HAP-1 (cell line): Measurements from ENCODE around the gene RARRES2.

ENCODE experiments used
- DNase-seq, 2 experiments: peaks; one replicate each; pipeline ENCODE4 v3.0.0-alpha.2; 2016 to 2020; ENCODE audit warnings: low spot score in 2 of 2
- H3K27me3 ChIP-seq: fragments of 250-450 bp; sonication (Bioruptor Pico); 2 replicates; pipeline ENCODE4 v1.5.1; 2020; ENCODE audit warnings: low read depth, mild to moderate bottlenecking, moderate library complexity
- H3K36me3 ChIP-seq: fragments of 250-450 bp; sonication (Bioruptor Pico); replicated peaks from 2 replicates; pipeline ENCODE4 v1.5.1; 2020; ENCODE audit warnings: mild to moderate bottlenecking
- H3K4me1 ChIP-seq: fragments of 250-450 bp; sonication (Bioruptor Pico); 2 replicates; pipeline ENCODE4 v1.5.1; 2020; ENCODE audit warnings: mild to moderate bottlenecking
- H3K4me3 ChIP-seq: fragments of 250-450 bp; sonication (Bioruptor Pico); 2 replicates; pipeline ENCODE4 v1.5.1; 2020; ENCODE audit warnings: mild to moderate bottlenecking, moderate library complexity
- H3K9me3 ChIP-seq: fragments of 250-450 bp; sonication (Bioruptor Pico); 2 replicates; pipeline ENCODE4 v1.5.1; 2020; ENCODE audit warnings: mild to moderate bottlenecking, moderate library complexity
- in situ Hi-C: fragments of 300-500 bp; cut with MboI; formaldehyde crosslinking; loops from 3 replicates; pipeline ENCODE4 v1.14.3; 2020; ENCODE audit warnings: low sequenced_read_pairs, inconsistent platforms, mixed read lengths

RARRES2 gene

GRCh38 chr7:150380463-150380862 lies 39.0 kb upstream of the RARRES2 start:
- in situ Hi-C loops, result no loop called here
- Histone ChIP-seq H3K4me1 (peaks cover 30% of the 10 kb centered on the region), H3K4me3 (peak overlapping the region; percentile 61), H3K36me3 (no peaks in the 10 kb centered on the region), H3K9me3 (no peaks in the 10 kb centered on the region), H3K27me3 (no peaks in the 10 kb centered on the region)
- no peak for DNase-seq

DNA sequence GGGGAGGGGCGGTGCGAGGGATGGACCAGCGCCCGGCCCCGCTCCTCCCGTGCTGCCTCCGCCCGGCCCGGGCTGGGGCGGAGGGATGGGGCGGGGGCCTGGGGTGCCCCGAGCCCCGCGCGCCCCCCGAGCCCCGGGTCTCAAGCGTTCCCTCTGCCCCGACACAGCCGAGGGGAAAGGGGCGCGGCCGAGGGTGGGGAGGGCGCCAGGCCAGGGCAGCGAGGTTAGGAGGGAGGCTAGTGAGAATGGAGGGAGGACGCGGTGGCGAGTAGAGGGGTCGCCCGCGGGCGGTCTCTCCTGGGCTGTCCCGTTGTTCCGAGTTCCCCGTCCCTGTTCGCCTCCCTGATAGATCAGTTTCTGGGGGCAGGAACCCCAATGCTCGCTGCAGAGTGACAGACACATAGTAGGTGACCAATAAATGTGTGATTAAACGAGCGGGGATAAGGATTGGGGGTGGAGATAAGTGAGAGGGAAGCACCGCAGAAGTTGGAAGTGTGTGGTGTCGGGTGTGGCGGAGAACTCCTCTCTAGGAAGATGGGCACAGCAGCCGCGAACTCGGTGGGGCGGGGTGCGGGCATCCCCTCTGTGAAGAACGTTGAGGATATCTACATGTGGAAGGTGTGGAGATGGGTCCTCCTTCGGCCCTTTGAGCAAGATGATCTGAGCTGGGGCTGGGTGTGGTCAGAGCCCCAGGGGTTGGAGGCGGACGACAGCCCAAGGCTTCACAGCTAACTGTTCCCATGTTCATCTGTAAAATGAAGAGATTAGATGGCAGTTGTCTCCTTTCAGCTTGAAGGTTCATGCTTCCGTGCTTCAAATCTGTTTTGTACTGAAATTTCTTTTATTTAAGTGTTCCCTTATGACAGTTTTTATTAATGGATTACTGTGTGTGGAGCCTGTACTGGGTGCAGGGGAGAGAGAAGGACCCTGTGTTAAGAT lies 38.3 kb upstream of the RARRES2 start:
- in situ Hi-C loops, result no loop called here
- Histone ChIP-seq H3K9me3 (no peaks in the 10 kb centered on the region), H3K36me3 (no peaks in the 10 kb centered on the region), H3K4me3 (peak overlapping the region; percentile 61), H3K27me3 (no peaks in the 10 kb centered on the region), H3K4me1 (peaks cover 30% of the 10 kb centered on the region)
- DNase-seq, result peak; percentile 35 to 45

DNA sequence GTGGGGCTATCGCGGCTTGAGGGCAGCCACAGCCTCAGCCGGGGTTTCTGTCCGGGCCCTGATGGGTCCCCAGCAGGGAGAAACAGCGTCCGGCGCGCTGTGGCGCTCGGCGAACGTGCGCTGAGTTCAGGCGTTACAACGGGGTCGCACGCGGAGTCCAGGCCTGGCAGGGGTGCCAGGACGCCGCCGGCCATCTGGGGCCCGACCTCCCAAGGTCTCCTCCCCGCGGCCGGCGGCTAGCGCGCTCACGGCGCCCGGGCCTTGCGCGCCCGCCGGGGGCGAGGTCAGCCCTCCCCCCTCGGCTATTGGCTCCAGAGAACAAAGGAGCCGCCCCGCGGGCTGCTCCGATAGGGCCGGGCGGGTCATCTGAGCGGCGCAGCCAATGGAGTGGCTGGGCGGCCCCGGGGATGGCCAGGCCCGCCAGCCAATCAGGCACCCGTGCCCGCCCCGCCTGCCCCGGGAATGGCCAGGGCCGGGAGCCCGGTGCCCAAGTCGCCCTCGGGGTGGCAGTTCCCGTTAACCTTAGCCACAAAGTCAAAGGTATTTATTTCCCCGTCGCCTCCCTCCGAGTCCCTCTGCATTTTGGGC lies 37.5 kb upstream of the RARRES2 start, which contains the start of gene ZNF775:
Gene ZNF775, plus strand, starts transcription at position 478 of the 588 bp plus-strand sequence. CDS start 9,141 bp downstream, outside the sequence.
- DNase-seq, result peak; percentile 94 to 95
- no peaks in the 10 kb centered on the region for H3K9me3 ChIP-seq

GRCh38 chr7:150378115-150378852 lies 36.9 kb upstream of the RARRES2 start:
- H3K27me3 ChIP-seq, result no peaks in the 10 kb centered on the region
- H3K4me3 ChIP-seq, result peak overlapping the region; percentile 61
- H3K4me1 ChIP-seq, result peaks cover 20% of the 10 kb centered on the region
- H3K36me3 ChIP-seq, result peaks cover 13% of the 10 kb centered on the region
- DNase-seq, result peak; percentile 72 to 84
- no peaks in the 10 kb centered on the region for H3K9me3 ChIP-seq
- in situ Hi-C loops, result no loop called here

More for the DNA sequence above, 37.5 kb upstream of the RARRES2 start, which contains the start of gene ZNF775:
- H3K4me1 ChIP-seq, result peaks cover 24% of the 10 kb centered on the region
- H3K4me3 ChIP-seq, result peak within 1 kb of the TSS; percentile 61
- in situ Hi-C loops, result no loop called here
- peaks cover 6% of the 10 kb centered on the region for H3K36me3 ChIP-seq
- H3K27me3 ChIP-seq, result no peaks in the 10 kb centered on the region

DNA sequence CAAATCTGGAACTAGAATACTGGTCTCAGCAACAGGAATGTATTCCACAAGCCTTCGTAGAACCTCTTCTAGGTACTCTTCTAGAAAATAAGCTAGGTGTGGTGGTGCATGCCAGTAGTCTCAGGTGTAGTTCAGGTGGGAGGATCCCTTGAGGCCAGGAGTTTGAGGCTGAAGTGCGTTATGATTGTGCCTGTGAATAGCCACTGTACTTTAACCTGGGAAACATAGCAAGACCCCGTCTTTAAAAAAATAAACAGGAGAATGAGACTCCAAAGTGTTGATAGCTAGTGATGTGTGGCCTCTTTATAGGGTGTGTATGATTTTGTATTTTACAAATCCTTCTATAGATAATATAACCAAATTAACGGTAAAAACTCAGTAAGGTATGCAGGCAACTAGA lies 36.2 kb upstream of the RARRES2 start:
- H3K36me3 ChIP-seq, result peaks cover 19% of the 10 kb centered on the region
- H3K4me1 ChIP-seq, result peaks cover 15% of the 10 kb centered on the region
- H3K4me3 ChIP-seq, result no peak overlapping the region; the same call in 1 of the 2 replicates
- no peaks in the 10 kb centered on the region for H3K27me3 ChIP-seq
- no peaks in the 10 kb centered on the region for H3K9me3 ChIP-seq
- in situ Hi-C loops, result no loop called here
- DNase-seq, result no peak

DNA sequence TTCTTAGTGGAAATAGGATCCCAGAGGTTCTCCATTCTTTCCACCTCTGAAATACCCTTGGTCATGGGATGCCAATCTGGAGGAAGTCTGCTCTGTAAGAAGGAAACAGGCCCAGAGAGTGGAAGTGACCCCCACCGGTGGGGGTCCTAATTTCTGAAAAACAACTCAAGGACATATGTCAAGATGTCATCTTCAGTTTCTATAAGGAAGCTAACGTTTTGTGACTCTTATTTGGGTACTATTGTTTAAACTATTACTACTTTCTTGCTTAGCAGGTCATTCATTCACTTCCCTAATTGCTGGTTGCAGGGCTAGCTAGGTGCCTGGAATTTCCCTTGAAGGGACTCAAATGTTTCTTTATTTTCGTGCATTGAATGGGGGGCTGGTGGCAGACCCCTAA lies 35.8 kb upstream of the RARRES2 start:
- no peaks in the 10 kb centered on the region for H3K27me3 ChIP-seq
- in situ Hi-C loops, result no loop called here
- H3K4me1 ChIP-seq, result peaks cover 15% of the 10 kb centered on the region
- no peak for DNase-seq
- H3K4me3 ChIP-seq, result no peak overlapping the region
- peaks cover 24% of the 10 kb centered on the region for H3K36me3 ChIP-seq
- no peaks in the 10 kb centered on the region for H3K9me3 ChIP-seq

GRCh38 chr7:150376560-150376959 lies 35.1 kb upstream of the RARRES2 start:
- no peak for DNase-seq
- no peaks in the 10 kb centered on the region for H3K9me3 ChIP-seq
- no peaks in the 10 kb centered on the region for H3K27me3 ChIP-seq
- in situ Hi-C loops, result no loop called here
- H3K4me1 ChIP-seq, result peaks cover 15% of the 10 kb centered on the region
- H3K36me3 ChIP-seq, result peaks cover 30% of the 10 kb centered on the region
- no peak overlapping the region for H3K4me3 ChIP-seq

GRCh38 chr7:150375662-150376521 lies 34.5 kb upstream of the RARRES2 start:
- Histone ChIP-seq H3K4me1 (peaks cover 15% of the 10 kb centered on the region), H3K27me3 (no peaks in the 10 kb centered on the region), H3K9me3 (no peaks in the 10 kb centered on the region), H3K36me3 (peaks cover 37% of the 10 kb centered on the region), H3K4me3 (no peak overlapping the region)
- DNase-seq, result no peak
- in situ Hi-C loops, result no loop called here

DNA sequence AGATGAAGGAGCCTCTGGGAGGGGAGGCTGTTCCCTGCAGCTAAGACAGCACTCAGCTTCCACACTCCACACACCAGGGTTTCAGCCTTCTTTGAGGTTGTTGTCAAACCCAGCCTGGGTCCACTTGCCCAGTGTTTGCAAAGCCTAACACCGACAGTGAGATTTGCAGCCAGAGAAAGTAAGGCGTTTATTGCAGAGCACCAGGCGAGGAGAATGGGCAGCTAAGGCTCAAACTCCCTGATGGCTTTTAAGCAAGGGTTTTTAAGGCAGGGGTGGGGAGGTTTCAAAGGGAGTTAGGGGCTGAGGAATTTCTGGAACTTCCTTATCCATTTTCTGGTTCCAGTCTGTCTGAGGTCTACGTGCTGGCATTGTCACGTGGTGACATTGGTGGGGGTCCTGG lies 33.0 kb upstream of the RARRES2 start:
- Histone ChIP-seq H3K4me1 (peaks cover 18% of the 10 kb centered on the region; the same call in 1 of the 2 replicates), H3K9me3 (no peaks in the 10 kb centered on the region), H3K27me3 (no peaks in the 10 kb centered on the region), H3K36me3 (peaks cover 51% of the 10 kb centered on the region), H3K4me3 (no peak overlapping the region)
- no peak for DNase-seq
- in situ Hi-C loops, result no loop called here

DNA sequence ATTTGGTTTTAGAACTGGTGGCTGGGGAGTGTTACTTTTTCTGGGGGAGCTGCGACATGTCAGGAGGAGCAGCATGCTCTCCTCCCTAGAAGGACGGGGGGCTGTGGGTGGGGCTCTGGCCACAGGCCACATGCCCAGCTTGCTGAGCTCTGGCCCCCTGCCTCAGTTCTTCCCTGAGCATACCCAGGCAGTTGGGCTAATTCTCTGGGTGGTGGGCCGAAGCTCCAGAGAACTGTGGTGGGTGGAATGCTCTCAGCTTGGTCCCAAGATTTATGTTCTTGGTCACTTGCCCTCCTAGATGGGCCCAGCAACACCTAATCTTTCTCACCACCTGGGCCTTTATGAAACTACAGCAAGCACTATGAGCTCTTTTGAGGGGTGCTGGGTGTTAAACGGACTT lies 32.6 kb upstream of the RARRES2 start:
- in situ Hi-C loops, result no loop called here
- Histone ChIP-seq H3K4me1 (peaks cover 18% of the 10 kb centered on the region; the same call in 1 of the 2 replicates), H3K4me3 (no peak overlapping the region), H3K36me3 (peaks cover 51% of the 10 kb centered on the region), H3K27me3 (no peaks in the 10 kb centered on the region), H3K9me3 (no peaks in the 10 kb centered on the region)
- DNase-seq, result no peak

GRCh38 chr7:150373049-150373801 lies 31.8 kb upstream of the RARRES2 start:
- H3K9me3 ChIP-seq, result no peaks in the 10 kb centered on the region
- peaks cover 15% of the 10 kb centered on the region for H3K4me1 ChIP-seq
- no peak for DNase-seq
- H3K27me3 ChIP-seq, result no peaks in the 10 kb centered on the region
- in situ Hi-C loops, result no loop called here
- H3K36me3 ChIP-seq, result peaks cover 51% of the 10 kb centered on the region
- no peak overlapping the region for H3K4me3 ChIP-seq

DNA sequence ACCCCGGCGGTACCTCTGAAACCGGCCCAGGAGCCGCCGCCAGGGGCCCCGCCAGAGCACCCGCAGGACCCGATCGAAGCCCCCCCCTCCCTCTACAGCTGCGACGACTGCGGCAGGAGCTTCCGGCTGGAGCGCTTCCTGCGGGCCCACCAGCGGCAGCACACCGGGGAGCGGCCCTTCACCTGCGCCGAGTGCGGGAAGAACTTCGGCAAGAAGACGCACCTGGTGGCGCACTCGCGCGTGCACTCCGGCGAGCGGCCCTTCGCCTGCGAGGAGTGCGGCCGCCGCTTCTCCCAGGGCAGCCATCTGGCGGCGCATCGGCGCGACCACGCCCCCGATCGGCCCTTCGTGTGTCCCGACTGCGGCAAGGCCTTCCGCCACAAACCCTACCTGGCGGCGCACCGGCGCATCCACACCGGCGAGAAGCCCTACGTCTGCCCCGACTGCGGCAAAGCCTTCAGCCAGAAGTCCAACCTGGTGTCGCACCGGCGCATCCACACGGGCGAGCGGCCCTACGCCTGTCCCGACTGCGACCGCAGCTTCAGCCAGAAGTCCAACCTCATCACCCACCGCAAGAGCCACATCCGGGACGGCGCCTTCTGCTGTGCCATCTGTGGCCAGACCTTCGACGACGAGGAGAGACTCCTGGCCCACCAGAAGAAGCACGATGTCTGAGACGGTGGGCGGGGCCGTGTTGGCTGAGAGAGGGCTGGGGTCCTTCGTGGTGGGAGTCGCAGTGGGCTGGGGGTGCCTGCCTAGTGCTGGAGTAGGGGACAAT lies 31.0 kb upstream of the RARRES2 start:
- Histone ChIP-seq H3K4me1 (peaks cover 18% of the 10 kb centered on the region), H3K27me3 (no peaks in the 10 kb centered on the region), H3K4me3 (no peak overlapping the region), H3K9me3 (no peaks in the 10 kb centered on the region), H3K36me3 (peaks cover 51% of the 10 kb centered on the region)
- in situ Hi-C loops, result no loop called here
- no peak for DNase-seq
